NCI-H524 treated with DMSO at 0.1 percent for 48 hours (cell line): Measurements from ENCODE around the gene NINL.
"Not testable (repeated sequence)": the region's sequence is repeated elsewhere in the genome, so short reads cannot be mapped to it uniquely, and the experiment has no call there.

Experiments used
- DNase-seq: peaks from one replicate; lab custom pipeline; 2025; lab: John Stamatoyannopoulos, UW

Gene NINL

DNA sequence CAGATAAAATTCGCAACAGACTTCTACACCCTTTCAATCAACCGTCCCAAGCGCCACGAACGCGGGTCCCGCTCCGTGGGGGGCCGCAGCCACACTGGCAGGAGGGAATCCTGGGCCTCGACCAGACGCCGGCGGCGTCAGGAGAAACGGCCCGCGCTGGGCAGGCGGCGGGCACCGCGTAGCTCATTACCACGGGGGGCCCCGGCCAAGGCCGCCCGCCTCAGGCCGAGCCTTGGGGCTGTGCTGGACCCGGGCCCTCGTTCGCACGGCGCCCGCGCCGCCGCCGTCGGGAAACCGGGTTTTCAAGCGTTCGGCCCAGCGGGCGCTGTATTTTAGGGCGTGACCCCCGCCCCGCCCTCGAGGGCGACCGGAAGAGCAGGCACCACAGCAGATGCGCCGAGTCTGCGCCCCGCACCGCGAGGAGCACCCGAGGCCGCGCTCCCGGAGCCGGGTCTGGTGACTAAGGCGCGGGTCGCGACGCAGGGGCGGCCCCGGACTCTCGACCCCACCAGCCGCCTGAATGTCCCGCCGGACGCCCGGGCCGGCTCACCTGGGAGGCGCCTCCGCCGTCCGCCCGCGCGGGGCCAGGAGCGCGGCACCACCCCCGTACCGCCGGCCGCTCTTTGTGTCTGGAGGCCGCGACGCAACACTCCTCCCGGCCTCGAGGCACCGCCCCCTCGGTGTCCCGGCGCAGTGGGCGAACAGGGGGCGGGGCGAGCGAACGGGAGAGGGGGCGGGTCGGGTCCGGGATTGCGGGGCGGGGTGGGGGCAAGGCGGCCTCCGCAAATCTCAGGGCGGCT, at the start of gene NINL:
Gene NINL, minus strand, starts transcription at position 627 of the 800 bp plus-strand sequence. CDS start 58,944 bp downstream, outside the sequence.
- no peak for DNase-seq

DNA sequence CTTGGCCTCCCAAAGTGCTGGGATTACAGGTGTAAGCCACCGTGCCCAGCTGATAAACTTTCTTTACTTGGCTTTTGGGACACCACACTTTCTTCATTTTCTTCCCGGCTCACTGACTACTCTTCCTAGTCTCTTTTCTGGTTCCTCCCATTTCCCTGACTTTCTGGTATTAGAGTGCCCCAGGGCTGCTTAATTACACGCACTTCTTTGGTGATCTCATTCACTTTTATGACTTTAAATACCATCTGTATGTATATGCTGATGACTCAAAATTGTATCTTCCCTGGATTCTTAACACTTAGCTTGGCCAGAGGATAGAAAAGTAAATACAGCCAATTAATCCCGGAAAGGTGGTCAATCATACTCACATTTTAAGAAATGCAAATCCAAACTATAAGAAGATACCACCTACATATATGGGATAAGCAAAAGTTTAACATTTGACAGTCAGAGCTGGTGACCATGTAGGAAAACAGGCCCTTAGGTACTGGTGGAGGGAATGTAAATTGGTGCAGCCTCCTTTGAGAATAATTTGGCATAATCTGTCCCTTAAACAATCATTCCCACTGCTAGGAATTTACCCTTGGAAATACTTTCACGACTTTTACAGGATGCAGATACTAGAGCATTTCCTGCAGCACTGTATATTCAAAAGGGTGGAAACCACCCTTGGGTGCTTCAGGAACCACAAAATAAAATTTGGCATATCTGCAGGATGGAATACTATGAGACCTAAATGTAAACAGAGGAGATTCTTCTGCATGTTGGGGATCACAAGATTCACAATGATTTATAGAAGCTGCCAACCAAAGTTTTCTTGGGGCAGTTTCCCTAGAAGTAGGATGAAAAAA, 47.8 kb upstream of the NINL start:
- DNase-seq, result no peak

DNA sequence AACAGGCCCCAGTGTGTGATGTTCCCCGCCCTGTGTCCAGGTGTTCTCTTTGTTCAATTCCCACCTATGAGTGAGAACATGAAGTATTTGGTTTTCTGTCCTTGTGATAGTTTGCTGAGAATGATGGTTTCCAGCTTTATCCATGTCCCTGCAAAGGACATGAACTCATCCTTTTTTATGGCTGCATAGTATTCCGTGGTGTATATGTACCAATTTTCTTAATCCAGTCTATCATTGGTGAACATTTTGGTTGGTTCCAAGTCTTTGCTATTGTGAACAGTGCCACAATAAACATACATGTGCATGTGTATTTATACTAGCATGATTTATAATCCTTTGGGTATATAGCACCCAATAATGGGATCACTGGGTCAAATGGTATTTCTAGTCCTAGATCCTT, 45.3 kb upstream of the NINL start:
- not testable (repeated sequence) for DNase-seq

- no peak for DNase-seq
These were observed 44.6 kb upstream of the NINL start for GRCh38 chr20:25629816-25630499.

GRCh38 chr20:25626779-25627178, 41.4 kb upstream of the NINL start:
- DNase-seq, result no peak

- no peak for DNase-seq
These were observed 39.2 kb upstream of the NINL start for GRCh38 chr20:25624500-25624939.

- DNase-seq, result peak; percentile 85
These were observed 38.6 kb upstream of the NINL start, which contains the start of gene NANP for GRCh38 chr20:25623736-25624499. Gene NANP (minus strand): TSS chr20:25624014. CDS start chr20:25623948, 66 bp downstream.

DNA sequence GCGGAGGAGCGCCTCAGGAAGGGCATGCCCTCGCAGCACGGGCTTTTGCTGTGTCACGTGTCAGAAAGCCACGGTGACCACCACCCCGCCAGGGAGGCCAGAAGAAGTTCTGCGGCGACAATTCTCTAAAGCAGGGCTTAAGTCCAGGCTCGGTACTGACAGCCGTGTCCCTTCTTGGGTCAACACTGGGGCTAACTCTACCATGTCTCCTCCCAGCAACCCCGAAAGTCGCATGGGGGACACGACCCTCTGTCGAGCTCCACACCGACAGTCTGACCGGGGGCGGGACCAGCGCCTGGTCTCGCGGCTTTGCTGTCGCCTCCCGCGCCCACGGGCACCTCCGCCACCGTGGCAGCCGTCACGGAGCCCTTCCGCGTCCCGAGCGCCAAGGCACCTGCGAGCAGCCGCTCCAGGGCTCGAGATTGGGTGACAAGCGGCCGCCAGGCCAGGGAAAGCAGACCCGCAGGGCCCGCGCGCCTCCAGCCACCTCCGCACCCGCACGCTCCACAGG, 37.9 kb upstream of the NINL start:
- DNase-seq, result no peak

GRCh38 chr20:25622450-25623224, 37.3 kb upstream of the NINL start:
- no peak for DNase-seq

DNA sequence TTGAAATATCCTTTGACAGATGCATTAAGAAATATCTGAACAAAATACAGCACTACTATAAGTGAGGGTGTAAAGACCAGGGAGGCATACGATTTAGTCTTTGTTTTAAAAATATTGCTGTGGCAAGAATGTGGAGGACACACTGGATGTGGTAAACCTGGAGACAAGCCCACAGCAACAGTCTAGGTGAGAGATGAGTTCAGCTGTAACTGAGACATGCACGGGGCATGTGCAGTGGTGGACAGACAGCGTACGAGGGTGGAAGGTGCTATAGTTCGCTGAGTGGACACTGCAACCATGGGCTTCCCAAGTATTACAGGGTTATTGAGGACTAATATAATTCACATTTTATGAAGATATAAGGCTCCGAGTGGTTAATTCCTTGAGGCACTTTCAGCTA, 36.7 kb upstream of the NINL start:
- no peak for DNase-seq

- DNase-seq, result no peak
These were observed 34.2 kb upstream of the NINL start for GRCh38 chr20:25619514-25619913.

DNA sequence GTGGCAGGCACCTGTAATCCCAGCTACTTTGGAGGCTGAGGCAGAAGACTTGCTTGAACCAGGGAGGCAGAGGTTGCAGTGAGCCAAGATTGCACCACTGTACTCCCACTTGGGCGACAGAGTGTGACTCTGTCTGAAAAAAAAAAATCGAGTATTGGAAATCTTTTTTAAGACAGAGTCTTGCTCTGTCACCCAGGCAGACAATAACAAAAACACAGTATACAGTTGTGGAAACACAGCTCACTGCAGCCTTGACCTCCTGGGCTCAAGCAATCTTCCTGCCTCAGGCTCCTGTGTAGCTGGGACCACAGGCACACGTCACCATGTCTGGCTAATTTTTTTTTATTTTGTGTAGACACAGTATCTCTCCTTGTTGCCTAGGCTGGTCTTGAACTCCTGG, 23.4 kb upstream of the NINL start:
- no peak for DNase-seq

DNA sequence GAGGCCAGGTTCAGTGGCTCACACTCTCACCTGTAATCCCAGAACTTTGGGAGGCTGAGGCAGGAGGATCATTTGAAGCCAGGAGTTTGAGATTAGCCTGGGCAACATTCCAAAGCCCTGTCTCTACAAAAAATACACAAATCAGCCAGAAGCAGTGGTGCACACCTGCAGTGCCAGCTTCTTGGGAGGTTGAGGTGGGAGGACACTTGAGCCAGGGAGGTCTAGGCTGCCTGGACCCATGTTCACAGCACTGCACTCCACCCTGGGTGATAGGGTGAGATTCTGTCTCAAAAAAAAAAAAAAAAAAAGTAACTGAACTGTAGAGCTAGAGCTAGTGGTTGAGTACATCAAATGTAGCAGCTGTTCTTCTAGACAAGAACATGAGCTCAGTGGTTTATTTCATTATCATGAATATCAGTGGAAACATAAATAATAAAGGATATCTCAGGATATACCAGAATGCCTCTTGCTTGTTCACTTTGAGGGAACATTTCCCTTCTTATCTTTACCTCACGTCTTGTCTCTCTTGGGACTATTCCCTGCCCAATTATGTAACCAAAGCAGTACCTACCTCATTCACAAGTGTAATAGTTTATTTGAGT, 20.9 kb upstream of the NINL start:
- no peak for DNase-seq

DNA sequence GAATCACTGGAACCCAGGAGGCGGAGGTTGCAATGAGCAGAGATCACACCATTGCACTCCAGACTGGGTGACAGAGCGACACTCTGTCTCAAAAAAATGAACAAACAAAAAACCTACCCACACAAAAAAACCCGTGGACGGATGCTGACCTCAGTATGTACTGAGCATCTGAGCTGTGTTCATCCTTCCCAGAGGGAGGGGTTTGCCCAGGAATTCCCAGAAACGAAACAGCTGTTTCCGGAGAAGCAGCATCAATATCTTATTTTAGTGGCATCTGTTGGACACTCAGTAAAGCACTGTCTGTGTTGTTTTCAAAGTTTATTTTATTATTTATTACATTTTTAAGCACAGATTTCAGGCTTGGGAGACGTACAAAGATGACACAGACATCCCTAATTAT, 19.8 kb upstream of the NINL start:
- DNase-seq, result no peak

GRCh38 chr20:25604611-25605010, 19.3 kb upstream of the NINL start:
- no peak for DNase-seq

DNA sequence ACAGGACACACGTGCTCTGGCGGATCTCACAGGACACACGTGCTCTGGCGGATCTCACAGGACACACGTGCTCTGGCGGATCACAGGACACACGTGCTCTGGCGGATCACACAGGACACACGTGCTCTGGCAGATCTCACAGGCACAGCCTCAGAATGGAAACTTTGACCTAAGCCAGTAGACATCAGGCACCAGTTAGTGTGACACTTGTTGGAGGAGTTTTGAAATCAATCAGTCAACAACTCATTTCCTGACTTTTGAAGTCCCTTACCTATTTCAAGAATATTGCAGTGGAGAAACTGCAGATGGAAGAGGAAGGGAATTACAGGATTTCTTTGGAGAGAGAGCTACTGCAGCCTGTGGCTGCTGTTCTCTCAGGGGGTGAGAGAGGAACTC, 17.6 kb upstream of the NINL start:
- DNase-seq, result not testable (repeated sequence)

- not testable (repeated sequence) for DNase-seq
These were observed 17.0 kb upstream of the NINL start for GRCh38 chr20:25602191-25602913.

DNA sequence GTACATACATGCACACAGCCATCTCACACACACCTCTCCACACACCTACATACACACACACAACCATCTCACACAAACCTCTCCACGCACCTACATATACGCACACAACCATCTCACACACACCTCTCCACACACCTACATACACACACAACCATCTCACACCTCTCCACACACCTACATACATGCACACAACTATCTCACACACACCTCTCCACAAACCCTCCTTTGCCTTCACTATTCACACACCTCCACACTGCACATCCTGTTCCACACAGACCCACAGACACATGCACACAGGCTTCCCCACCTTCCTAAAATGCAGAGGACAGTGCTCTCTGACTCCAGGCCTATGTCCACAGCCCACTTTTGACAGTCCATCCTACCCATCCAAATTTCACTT, 16.3 kb upstream of the NINL start:
- DNase-seq, result no peak

- DNase-seq, result no peak
These were observed 15.3 kb upstream of the NINL start for GRCh38 chr20:25600632-25601031.
